Astrocyte (in vitro differentiated cells and primary cell): ENCODE results near the gene TEX55. TPM values are rescaled to one million over a fixed set of nuclear protein-coding genes. Genes with fewer than 3 reads are reported as not detected.
"Not testable (repeated sequence)": the region's sequence is repeated elsewhere in the genome, so short reads cannot be mapped to it uniquely, and the experiment has no call there.

Source experiments
- DNase-seq: peaks from one replicate; pipeline ENCODE4 v3.0.0-alpha.2; 2010; ENCODE audit warnings: low read depth
- FAIRE-seq: peaks from 2 replicates; lab custom pipeline; 2011; peaks lifted over from hg19 to GRCh38; lab: Jason Lieb, UNC
- H2AFZ ChIP-seq: 2 replicates; pipeline ENCODE4 v1.6.0; 2012; ENCODE audit warnings: low read depth, low read length, inconsistent platforms
- H3K27ac ChIP-seq: 2 replicates; pipeline ENCODE4 v1.5.1; 2011; ENCODE audit warnings: low read depth, low read length, inconsistent platforms
- H3K27me3 ChIP-seq: 2 replicates; pipeline ENCODE4 v1.6.0; 2011; ENCODE audit warnings: low read length, inconsistent platforms; ENCODE audit not compliant: insufficient read depth
- H3K36me3 ChIP-seq: 2 replicates; pipeline ENCODE4 v1.5.1; 2011; ENCODE audit warnings: low read length, inconsistent platforms; ENCODE audit not compliant: insufficient read depth
- H3K4me1 ChIP-seq: 2 replicates; pipeline ENCODE4 v1.5.1; 2011; ENCODE audit warnings: low read length, inconsistent platforms; ENCODE audit not compliant: insufficient read depth
- H3K4me2 ChIP-seq: 2 replicates; pipeline ENCODE4 v1.6.0; 2012; ENCODE audit warnings: low read length, inconsistent platforms
- H3K4me3 ChIP-seq: 2 replicates; pipeline ENCODE4 v1.5.1; 2011; ENCODE audit warnings: low read depth, mild to moderate bottlenecking, low read length, inconsistent platforms; ENCODE audit not compliant: insufficient read depth
- H3K79me2 ChIP-seq: 2 replicates; pipeline ENCODE4 v1.6.0; 2012; ENCODE audit warnings: mild to moderate bottlenecking, low read length, inconsistent platforms; ENCODE audit not compliant: insufficient read depth
- H3K9ac ChIP-seq: 2 replicates; pipeline ENCODE4 v1.6.0; 2012; ENCODE audit warnings: mild to moderate bottlenecking, low read length, inconsistent platforms
- H3K9me3 ChIP-seq: 2 replicates; pipeline ENCODE4 v1.5.1; 2012; ENCODE audit warnings: low read depth, mild to moderate bottlenecking, low read length, inconsistent platforms; ENCODE audit not compliant: insufficient read depth
- H4K20me1 ChIP-seq: 2 replicates; pipeline ENCODE4 v1.6.0; 2012; ENCODE audit warnings: low read length, inconsistent platforms; ENCODE audit not compliant: insufficient read depth
- H3K27ac Mint-ChIP-seq: one replicate; pipeline ENCODE4 v1.8.0; 2021; ENCODE audit warnings: mild to moderate bottlenecking, mixed read lengths; ENCODE audit not compliant: unreplicated experiment
- H3K27me3 Mint-ChIP-seq: one replicate; pipeline ENCODE4 v1.8.0; 2021; ENCODE audit warnings: low read depth, mixed read lengths; ENCODE audit not compliant: unreplicated experiment
- H3K36me3 Mint-ChIP-seq: one replicate; pipeline ENCODE4 v1.8.0; 2021; ENCODE audit warnings: low read depth, mixed read lengths; ENCODE audit not compliant: unreplicated experiment
- H3K4me1 Mint-ChIP-seq: one replicate; pipeline ENCODE4 v1.8.0; 2021; ENCODE audit warnings: low read depth, mixed read lengths; ENCODE audit not compliant: unreplicated experiment
- H3K4me3 Mint-ChIP-seq: one replicate; pipeline ENCODE4 v1.8.0; 2021; ENCODE audit warnings: mild to moderate bottlenecking, moderate library complexity, mixed read lengths; ENCODE audit not compliant: unreplicated experiment
- H3K9me3 Mint-ChIP-seq: one replicate; pipeline ENCODE4 v1.8.0; 2021; ENCODE audit warnings: mild to moderate bottlenecking, mixed read lengths; ENCODE audit not compliant: unreplicated experiment
- CTCF ChIP-seq: IDR thresholded peaks from 2 replicates; pipeline ENCODE4 v1.5.1; 2011; ENCODE audit warnings: low read depth, mild to moderate bottlenecking, inconsistent platforms, low read length, moderate library complexity; ENCODE audit not compliant: insufficient read depth
- EZH2 ChIP-seq: IDR thresholded peaks from 2 replicates; pipeline ENCODE4 v1.6.1; 2012; ENCODE audit warnings: mild to moderate bottlenecking, low read length, inconsistent platforms; ENCODE audit not compliant: insufficient read depth
- total RNA-seq: library from RNA; stranded (reverse); gene quantifications from 2 replicates; pipeline ENCODE4 v1.2.1, GENCODE V29; 2021

TEX55 gene
- total RNA-seq, 1 donor from 2014 or later: not detected

GRCh38 chr3:119160815-119161214 lies 14.8 kb downstream of the TEX55 start:
- Histone ChIP-seq H3K9ac (no peak overlapping the region), H2AFZ (no peak overlapping the region), H3K4me2 (no peak overlapping the region), H3K27ac (no peak overlapping the region), H3K4me3 (no peak overlapping the region), H3K27me3 (no peaks in the 10 kb centered on the region), H4K20me1 (no peaks in the 10 kb centered on the region), H3K4me1 (no peaks in the 10 kb centered on the region), H3K9me3 (no peaks in the 10 kb centered on the region), H3K36me3 (no peaks in the 10 kb centered on the region), H3K79me2 (no peaks in the 10 kb centered on the region)
- H3K9me3 Mint-ChIP-seq: peaks cover 20% of the 10 kb centered on the region
- FAIRE-seq: no peak
- H3K4me1 Mint-ChIP-seq: no peaks in the 10 kb centered on the region
- peaks cover 3% of the 10 kb centered on the region for H3K36me3 Mint-ChIP-seq
- H3K4me3 Mint-ChIP-seq: no peak overlapping the region
- no peak for TF ChIP-seq CTCF
- TF ChIP-seq EZH2: no peak
- no peak overlapping the region for H3K27ac Mint-ChIP-seq
- no peaks in the 10 kb centered on the region for H3K27me3 Mint-ChIP-seq
- DNase-seq: no peak

- Histone ChIP-seq H3K4me3 (no peak overlapping the region), H3K4me2 (no peak overlapping the region), H3K27me3 (no peaks in the 10 kb centered on the region), H3K9ac (no peak overlapping the region), H4K20me1 (no peaks in the 10 kb centered on the region), H3K79me2 (no peaks in the 10 kb centered on the region), H3K9me3 (no peaks in the 10 kb centered on the region), H3K36me3 (no peaks in the 10 kb centered on the region), H2AFZ (no peak overlapping the region), H3K27ac (no peak overlapping the region), H3K4me1 (no peaks in the 10 kb centered on the region)
- Mint-ChIP-seq H3K4me3 (no peak overlapping the region), H3K36me3 (peaks cover 3% of the 10 kb centered on the region), H3K9me3 (peaks cover 21% of the 10 kb centered on the region), H3K27me3 (no peaks in the 10 kb centered on the region), H3K4me1 (no peaks in the 10 kb centered on the region), H3K27ac (no peak overlapping the region)
- DNase-seq: no peak
- TF ChIP-seq CTCF (no peak), EZH2 (no peak)
- FAIRE-seq: no peak
These were observed 15.3 kb downstream of the TEX55 start for GRCh38 chr3:119161240-119161639.

GRCh38 chr3:119164745-119165144 lies 18.8 kb downstream of the TEX55 start:
- H4K20me1 ChIP-seq, H3K36me3 Mint-ChIP-seq, H3K27ac Mint-ChIP-seq, DNase-seq, H3K4me3 Mint-ChIP-seq, H3K9me3 ChIP-seq, H3K9ac ChIP-seq, H3K4me1 Mint-ChIP-seq, H3K4me3 ChIP-seq, H2AFZ ChIP-seq, H3K27ac ChIP-seq, H3K79me2 ChIP-seq, H3K27me3 ChIP-seq, FAIRE-seq, H3K36me3 ChIP-seq, H3K4me2 ChIP-seq, H3K27me3 Mint-ChIP-seq, H3K4me1 ChIP-seq: not testable (repeated sequence)
- H3K9me3 Mint-ChIP-seq: peaks cover 20% of the 10 kb centered on the region
